K562 (cell line): Measurements from ENCODE around the gene DOK3. TPM values are rescaled to one million over a fixed set of nuclear protein-coding genes. Genes with fewer than 3 reads are reported as not detected.

Source experiments
- BCL6 ChIP-seq: fragments of 250-450 bp; sonication (Bioruptor Pico); IDR thresholded peaks from 2 replicates; pipeline ENCODE4 v1.4.0; 2020
- FOXA3 ChIP-seq, 2 experiments: fragments of 450-650 bp in 1 of 2; sonication (generic) in 1 of 2; formaldehyde crosslinking; IDR thresholded peaks in 1 of 2; conservative IDR thresholded peaks in 1 of 2; 2 replicates each; pipeline versions ENCODE4 v1.4.0 to v1.8.0; 2020 to 2022; ENCODE audit warnings: mild to moderate bottlenecking in 2 of 2, missing genetic modification reagents in 1 of 2
- GABPB2 ChIP-seq: fragments of 250-450 bp; sonication (Bioruptor Pico); conservative IDR thresholded peaks from 2 replicates; pipeline ENCODE4 v1.5.1; 2021; ENCODE audit warnings: mild to moderate bottlenecking
- MBD2 ChIP-seq: sonication (generic); IDR thresholded peaks from 2 replicates; pipeline ENCODE4 v1.6.1; 2016; ENCODE audit warnings: low read depth, borderline replicate concordance
- POLR2A ChIP-seq: fragments of 450-650 bp; conservative IDR thresholded peaks from 2 replicates; pipeline ENCODE4 v1.6.1; 2016
- PRMT5 ChIP-seq: sonication (generic); formaldehyde crosslinking; IDR thresholded peaks from 2 replicates; pipeline ENCODE4 v1.5.0; 2020; ENCODE audit warnings: missing genetic modification reagents
- RBFOX2 ChIP-seq: fragments of 200-400 bp; formaldehyde crosslinking; IDR thresholded peaks from 2 replicates; pipeline ENCODE4 v1.6.1; 2017; ENCODE audit warnings: low read depth, mild to moderate bottlenecking, low read length, moderate library complexity
- RREB1 ChIP-seq: fragments of 250-450 bp; sonication (Bioruptor Pico); IDR thresholded peaks from 2 replicates; pipeline ENCODE4 v1.4.0; 2020
- ZFP36 ChIP-seq: fragments of 150-350 bp; IDR thresholded peaks from 2 replicates; pipeline ENCODE4 v1.6.1; 2018; ENCODE audit warnings: low read length, low read depth; ENCODE audit not compliant: partially characterized antibody
- polyA plus RNA-seq, 8 experiments: library from polyadenylated mRNA; depleted of rRNA in 4 of 8; stranded (reverse) in 5 of 8; unstranded in 3 of 8; fragments of >200 nt; fragmentation: Nextera tagmentation in 2 of 8; fragmentation: Illumina TruSeq in 1 of 8; extraction: Ambion mirVana in 2 of 8; extraction: Trizol in 1 of 8; gene quantifications; 2 replicates each; pipeline versions ENCODE4 v1.2.1 to v1.2.3, GENCODE V29; 2011 to 2014; ENCODE audit warnings: inconsistent platforms in 1 of 8, missing spikeins in 1 of 8
- total RNA-seq, 7 experiments: library from RNA; depleted of rRNA in 6 of 7; stranded (reverse); fragments of >200 nt in 6 of 7; fragmentation: Illumina TruSeq in 2 of 7; extraction: Trizol in 2 of 7; gene quantifications; 2 replicates each; pipeline versions ENCODE4 v1.2.1 to v1.2.3, GENCODE V29; 2011 to 2021; ENCODE audit warnings: low replicate concordance in 1 of 7
- TF ChIP-seq, protein P1 (sequence below): fragments of 450-650 bp; formaldehyde crosslinking; IDR thresholded peaks from 2 replicates; pipeline ENCODE4 v1.4.0; 2022; ENCODE audit warnings: missing genetic modification characterization
- TF ChIP-seq, protein P2 (sequence below), 2 experiments: fragments of 450-650 bp in 1 of 2; sonication (generic) in 1 of 2; formaldehyde crosslinking; conservative IDR thresholded peaks; 2 replicates each; pipeline versions ENCODE4 v1.4.0 to v1.8.1; 2020 to 2022; ENCODE audit warnings: mild to moderate bottlenecking in 1 of 2, missing genetic modification reagents in 1 of 2
- TF ChIP-seq, protein P3 (sequence below): fragments of 450-650 bp; IDR thresholded peaks from 2 replicates; pipeline ENCODE4 v1.6.1; 2017; ENCODE audit warnings: antibody characterized with exemption, mild to moderate bottlenecking

DOK3 gene
- total and polyA plus RNA-seq, 9 of the 15 experiments (the other 6 are each of a cell fraction or from before 2014, with no cell fraction given) = 1.3 to 23.0 (median 8.0) TPM

- TF ChIP-seq, protein P1, sequence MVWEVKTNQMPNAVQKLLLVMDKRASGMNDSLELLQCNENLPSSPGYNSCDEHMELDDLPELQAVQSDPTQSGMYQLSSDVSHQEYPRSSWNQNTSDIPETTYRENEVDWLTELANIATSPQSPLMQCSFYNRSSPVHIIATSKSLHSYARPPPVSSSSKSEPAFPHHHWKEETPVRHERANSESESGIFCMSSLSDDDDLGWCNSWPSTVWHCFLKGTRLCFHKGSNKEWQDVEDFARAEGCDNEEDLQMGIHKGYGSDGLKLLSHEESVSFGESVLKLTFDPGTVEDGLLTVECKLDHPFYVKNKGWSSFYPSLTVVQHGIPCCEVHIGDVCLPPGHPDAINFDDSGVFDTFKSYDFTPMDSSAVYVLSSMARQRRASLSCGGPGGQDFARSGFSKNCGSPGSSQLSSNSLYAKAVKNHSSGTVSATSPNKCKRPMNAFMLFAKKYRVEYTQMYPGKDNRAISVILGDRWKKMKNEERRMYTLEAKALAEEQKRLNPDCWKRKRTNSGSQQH (CRISPR knock-in tag) = no peak
- TF ChIP-seq RBFOX2 (no peak), RREB1 (no peak), ZFP36 (peak; percentile 64), POLR2A (0 out of 2 replicates have a peak, but pooled peaks have one; percentile 27), BCL6 (no peak), GABPB2 (CRISPR knock-in tag) (0 out of 2 replicates have a peak, but pooled peaks have one; percentile 22), PRMT5 (no peak), MBD2 (no peak), FOXA3 (CRISPR knock-in tag; conservative IDR thresholded peaks at IDR 0.05 in 1 of 2, IDR thresholded peaks at IDR 0.05 in 1 of 2) (peak in 1 of 2 experiments; percentile 59; a peak in 1 of 4 replicates)
- TF ChIP-seq, protein P2, sequence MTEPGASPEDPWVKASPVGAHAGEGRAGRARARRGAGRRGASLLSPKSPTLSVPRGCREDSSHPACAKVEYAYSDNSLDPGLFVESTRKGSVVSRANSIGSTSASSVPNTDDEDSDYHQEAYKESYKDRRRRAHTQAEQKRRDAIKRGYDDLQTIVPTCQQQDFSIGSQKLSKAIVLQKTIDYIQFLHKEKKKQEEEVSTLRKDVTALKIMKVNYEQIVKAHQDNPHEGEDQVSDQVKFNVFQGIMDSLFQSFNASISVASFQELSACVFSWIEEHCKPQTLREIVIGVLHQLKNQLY (CRISPR knock-in tag; conservative IDR thresholded peaks at IDR 0.05) = no peak
- TF ChIP-seq, protein P3, sequence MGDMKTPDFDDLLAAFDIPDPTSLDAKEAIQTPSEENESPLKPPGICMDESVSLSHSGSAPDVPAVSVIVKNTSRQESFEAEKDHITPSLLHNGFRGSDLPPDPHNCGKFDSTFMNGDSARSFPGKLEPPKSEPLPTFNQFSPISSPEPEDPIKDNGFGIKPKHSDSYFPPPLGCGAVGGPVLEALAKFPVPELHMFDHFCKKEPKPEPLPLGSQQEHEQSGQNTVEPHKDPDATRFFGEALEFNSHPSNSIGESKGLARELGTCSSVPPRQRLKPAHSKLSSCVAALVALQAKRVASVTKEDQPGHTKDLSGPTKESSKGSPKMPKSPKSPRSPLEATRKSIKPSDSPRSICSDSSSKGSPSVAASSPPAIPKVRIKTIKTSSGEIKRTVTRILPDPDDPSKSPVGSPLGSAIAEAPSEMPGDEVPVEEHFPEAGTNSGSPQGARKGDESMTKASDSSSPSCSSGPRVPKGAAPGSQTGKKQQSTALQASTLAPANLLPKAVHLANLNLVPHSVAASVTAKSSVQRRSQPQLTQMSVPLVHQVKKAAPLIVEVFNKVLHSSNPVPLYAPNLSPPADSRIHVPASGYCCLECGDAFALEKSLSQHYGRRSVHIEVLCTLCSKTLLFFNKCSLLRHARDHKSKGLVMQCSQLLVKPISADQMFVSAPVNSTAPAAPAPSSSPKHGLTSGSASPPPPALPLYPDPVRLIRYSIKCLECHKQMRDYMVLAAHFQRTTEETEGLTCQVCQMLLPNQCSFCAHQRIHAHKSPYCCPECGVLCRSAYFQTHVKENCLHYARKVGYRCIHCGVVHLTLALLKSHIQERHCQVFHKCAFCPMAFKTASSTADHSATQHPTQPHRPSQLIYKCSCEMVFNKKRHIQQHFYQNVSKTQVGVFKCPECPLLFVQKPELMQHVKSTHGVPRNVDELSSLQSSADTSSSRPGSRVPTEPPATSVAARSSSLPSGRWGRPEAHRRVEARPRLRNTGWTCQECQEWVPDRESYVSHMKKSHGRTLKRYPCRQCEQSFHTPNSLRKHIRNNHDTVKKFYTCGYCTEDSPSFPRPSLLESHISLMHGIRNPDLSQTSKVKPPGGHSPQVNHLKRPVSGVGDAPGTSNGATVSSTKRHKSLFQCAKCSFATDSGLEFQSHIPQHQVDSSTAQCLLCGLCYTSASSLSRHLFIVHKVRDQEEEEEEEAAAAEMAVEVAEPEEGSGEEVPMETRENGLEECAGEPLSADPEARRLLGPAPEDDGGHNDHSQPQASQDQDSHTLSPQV = 0 out of 2 replicates have a peak, but pooled peaks have one; percentile 43
These were observed 15.8 kb downstream of the DOK3 start (continued) for GRCh38 chr5:177493795-177494345.
